Measurements from ENCODE around the gene ERBB4. TPM values are rescaled to one million over a fixed set of nuclear protein-coding genes. Genes with fewer than 3 reads are reported as not detected.

The ERBB4 gene
- total RNA-seq, 1 experiment from 2014 or later, result under 0.01 TPM

GRCh38 chr2:212402316-212402715, 136.3 kb downstream of the ERBB4 start:
- H3K4me1 ChIP-seq (replicated peaks), result no peaks in the 10 kb centered on the region
- no peaks in the 10 kb centered on the region for H3K36me3 ChIP-seq
- H3K4me3 ChIP-seq, result no peak overlapping the region
- no peaks in the 10 kb centered on the region for H3K27me3 ChIP-seq (replicated peaks)
- H3K9me3 ChIP-seq (replicated peaks), result no peaks in the 10 kb centered on the region
- no peak overlapping the region for H3K27ac ChIP-seq
- no peak for DNase-seq (ENCODE audit: low read depth in 1 of 2, low spot score in 2 of 2)

- Histone ChIP-seq H3K27ac (no peak overlapping the region), H3K36me3 (no peaks in the 10 kb centered on the region), H3K4me3 (no peak overlapping the region), H3K4me1 (replicated peaks) (no peaks in the 10 kb centered on the region), H3K27me3 (replicated peaks) (no peaks in the 10 kb centered on the region), H3K9me3 (replicated peaks) (no peaks in the 10 kb centered on the region)
- no peak for DNase-seq (ENCODE audit: low read depth in 1 of 2, low spot score in 2 of 2)
These were observed 140.3 kb downstream of the ERBB4 start for GRCh38 chr2:212398316-212398715.

GRCh38 chr2:212392544-212392943, 146.1 kb downstream of the ERBB4 start:
- DNase-seq (ENCODE audit: low read depth in 1 of 2, low spot score in 2 of 2), result no peak
- Histone ChIP-seq H3K27ac (no peak overlapping the region), H3K27me3 (replicated peaks) (no peaks in the 10 kb centered on the region), H3K4me1 (replicated peaks) (no peaks in the 10 kb centered on the region), H3K9me3 (replicated peaks) (no peaks in the 10 kb centered on the region), H3K36me3 (no peaks in the 10 kb centered on the region), H3K4me3 (no peak overlapping the region)

GRCh38 chr2:212392043-212392442, 146.6 kb downstream of the ERBB4 start:
- H3K27me3 ChIP-seq (replicated peaks), result no peaks in the 10 kb centered on the region
- H3K36me3 ChIP-seq, result no peaks in the 10 kb centered on the region
- no peak overlapping the region for H3K4me3 ChIP-seq
- no peak for DNase-seq (ENCODE audit: low read depth in 1 of 2, low spot score in 2 of 2)
- H3K4me1 ChIP-seq (replicated peaks), result no peaks in the 10 kb centered on the region
- no peak overlapping the region for H3K27ac ChIP-seq
- H3K9me3 ChIP-seq (replicated peaks), result no peaks in the 10 kb centered on the region

GRCh38 chr2:212387146-212387545, 151.5 kb downstream of the ERBB4 start:
- Histone ChIP-seq H3K4me1 (replicated peaks) (no peaks in the 10 kb centered on the region), H3K9me3 (replicated peaks) (no peaks in the 10 kb centered on the region), H3K27ac (no peak overlapping the region), H3K4me3 (no peak overlapping the region), H3K36me3 (no peaks in the 10 kb centered on the region), H3K27me3 (replicated peaks) (no peaks in the 10 kb centered on the region)
- DNase-seq (ENCODE audit: low read depth in 1 of 2, low spot score in 2 of 2), result no peak

- Histone ChIP-seq H3K27ac (no peak overlapping the region), H3K36me3 (no peaks in the 10 kb centered on the region), H3K27me3 (replicated peaks) (peaks cover 4% of the 10 kb centered on the region; the same call in 1 of the 2 replicates), H3K9me3 (replicated peaks) (no peaks in the 10 kb centered on the region), H3K4me1 (replicated peaks) (no peaks in the 10 kb centered on the region), H3K4me3 (no peak overlapping the region)
- DNase-seq (ENCODE audit: low read depth in 1 of 2, low spot score in 2 of 2), result no peak
These were observed 153.4 kb downstream of the ERBB4 start for GRCh38 chr2:212385241-212385640.

- Histone ChIP-seq H3K9me3 (replicated peaks) (no peaks in the 10 kb centered on the region), H3K27ac (no peak overlapping the region), H3K4me1 (replicated peaks) (no peaks in the 10 kb centered on the region), H3K36me3 (no peaks in the 10 kb centered on the region), H3K27me3 (replicated peaks) (peaks cover 4% of the 10 kb centered on the region; the same call in 1 of the 2 replicates), H3K4me3 (no peak overlapping the region)
- DNase-seq (ENCODE audit: low read depth in 1 of 2, low spot score in 2 of 2), result no peak
These were observed 154.6 kb downstream of the ERBB4 start for GRCh38 chr2:212384027-212384426.

- Histone ChIP-seq H3K27ac (no peak overlapping the region), H3K4me3 (no peak overlapping the region), H3K9me3 (replicated peaks) (no peaks in the 10 kb centered on the region), H3K4me1 (replicated peaks) (no peaks in the 10 kb centered on the region), H3K36me3 (no peaks in the 10 kb centered on the region), H3K27me3 (replicated peaks) (peaks cover 4% of the 10 kb centered on the region; the same call in 1 of the 2 replicates)
- no peak for DNase-seq (ENCODE audit: low read depth in 1 of 2, low spot score in 2 of 2)
These were observed 157.0 kb downstream of the ERBB4 start for GRCh38 chr2:212381428-212382102.

GRCh38 chr2:212379103-212379502, 159.5 kb downstream of the ERBB4 start:
- no peak for DNase-seq (ENCODE audit: low read depth in 1 of 2, low spot score in 2 of 2)
- Histone ChIP-seq H3K4me3 (no peak overlapping the region), H3K4me1 (replicated peaks) (no peaks in the 10 kb centered on the region), H3K9me3 (replicated peaks) (no peaks in the 10 kb centered on the region; the same call in 1 of the 2 replicates), H3K27ac (no peak overlapping the region), H3K27me3 (replicated peaks) (peaks cover 4% of the 10 kb centered on the region; the same call in 1 of the 2 replicates), H3K36me3 (no peaks in the 10 kb centered on the region)

GRCh38 chr2:212367431-212367830, 171.2 kb downstream of the ERBB4 start:
- Histone ChIP-seq H3K27me3 (replicated peaks) (no peaks in the 10 kb centered on the region), H3K4me3 (no peak overlapping the region), H3K27ac (no peak overlapping the region), H3K4me1 (replicated peaks) (no peaks in the 10 kb centered on the region), H3K9me3 (replicated peaks) (no peaks in the 10 kb centered on the region), H3K36me3 (no peaks in the 10 kb centered on the region)
- DNase-seq (ENCODE audit: low read depth in 1 of 2, low spot score in 2 of 2), result no peak

- H3K4me3 ChIP-seq, result no peak overlapping the region
- no peaks in the 10 kb centered on the region for H3K36me3 ChIP-seq
- no peaks in the 10 kb centered on the region for H3K4me1 ChIP-seq (replicated peaks)
- no peak overlapping the region for H3K27ac ChIP-seq
- no peak for DNase-seq (ENCODE audit: low read depth in 1 of 2, low spot score in 2 of 2)
- no peaks in the 10 kb centered on the region for H3K27me3 ChIP-seq (replicated peaks)
- no peaks in the 10 kb centered on the region for H3K9me3 ChIP-seq (replicated peaks)
These were observed 174.3 kb downstream of the ERBB4 start for GRCh38 chr2:212364112-212364985.

- H3K4me3 ChIP-seq, result no peak overlapping the region
- no peaks in the 10 kb centered on the region for H3K4me1 ChIP-seq (replicated peaks)
- H3K36me3 ChIP-seq, result no peaks in the 10 kb centered on the region
- 0 out of 2 replicates have a peak, but pooled peaks cover 3% of the 10 kb centered on the region for H3K27me3 ChIP-seq (replicated peaks)
- no peak overlapping the region for H3K27ac ChIP-seq
- no peak for DNase-seq (ENCODE audit: low read depth in 1 of 2, low spot score in 2 of 2)
- no peaks in the 10 kb centered on the region for H3K9me3 ChIP-seq (replicated peaks)
These were observed 177.3 kb downstream of the ERBB4 start for GRCh38 chr2:212361174-212361756.

- Histone ChIP-seq H3K4me3 (no peak overlapping the region), H3K4me1 (replicated peaks) (no peaks in the 10 kb centered on the region), H3K36me3 (no peaks in the 10 kb centered on the region), H3K9me3 (replicated peaks) (no peaks in the 10 kb centered on the region), H3K27ac (no peak overlapping the region), H3K27me3 (replicated peaks) (0 out of 2 replicates have a peak, but pooled peaks cover 3% of the 10 kb centered on the region)
- no peak for DNase-seq (ENCODE audit: low read depth in 1 of 2, low spot score in 2 of 2)
These were observed 178.5 kb downstream of the ERBB4 start for GRCh38 chr2:212360068-212360460.
